ENCODE results near the gene KCNK17.

KCNK17 gene

DNA sequence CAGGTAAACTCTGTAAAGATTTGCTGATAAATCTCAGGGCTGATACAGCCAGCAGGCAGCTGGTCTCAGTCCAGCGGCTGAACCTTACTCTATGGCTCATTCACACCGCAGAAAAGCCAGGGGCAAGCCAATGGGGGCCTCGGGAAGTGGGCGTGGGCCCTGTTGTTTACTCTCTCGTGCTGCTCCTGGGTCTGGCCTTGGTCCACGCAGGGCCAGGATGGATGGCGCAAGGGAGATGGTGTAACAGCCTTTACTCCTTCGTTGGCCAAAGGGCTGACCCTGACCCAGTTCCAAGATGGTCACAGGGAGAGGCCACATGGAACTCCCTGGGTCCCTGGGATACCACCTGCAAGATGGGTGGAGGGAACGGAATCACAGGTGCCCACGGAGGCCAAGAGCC, 16.2 kb downstream of the KCNK17 start:
- no peak for DNase-seq (ENCODE audit: low read depth)
- TF ChIP-seq POLR2A (IDR thresholded peaks at IDR 0.05; ENCODE audit: extremely low read depth, insufficient read length) (no peak), MYC (IDR thresholded peaks at IDR 0.05; ENCODE audit: low read depth, low read length) (no peak)
- TF ChIP-seq, protein P1, sequence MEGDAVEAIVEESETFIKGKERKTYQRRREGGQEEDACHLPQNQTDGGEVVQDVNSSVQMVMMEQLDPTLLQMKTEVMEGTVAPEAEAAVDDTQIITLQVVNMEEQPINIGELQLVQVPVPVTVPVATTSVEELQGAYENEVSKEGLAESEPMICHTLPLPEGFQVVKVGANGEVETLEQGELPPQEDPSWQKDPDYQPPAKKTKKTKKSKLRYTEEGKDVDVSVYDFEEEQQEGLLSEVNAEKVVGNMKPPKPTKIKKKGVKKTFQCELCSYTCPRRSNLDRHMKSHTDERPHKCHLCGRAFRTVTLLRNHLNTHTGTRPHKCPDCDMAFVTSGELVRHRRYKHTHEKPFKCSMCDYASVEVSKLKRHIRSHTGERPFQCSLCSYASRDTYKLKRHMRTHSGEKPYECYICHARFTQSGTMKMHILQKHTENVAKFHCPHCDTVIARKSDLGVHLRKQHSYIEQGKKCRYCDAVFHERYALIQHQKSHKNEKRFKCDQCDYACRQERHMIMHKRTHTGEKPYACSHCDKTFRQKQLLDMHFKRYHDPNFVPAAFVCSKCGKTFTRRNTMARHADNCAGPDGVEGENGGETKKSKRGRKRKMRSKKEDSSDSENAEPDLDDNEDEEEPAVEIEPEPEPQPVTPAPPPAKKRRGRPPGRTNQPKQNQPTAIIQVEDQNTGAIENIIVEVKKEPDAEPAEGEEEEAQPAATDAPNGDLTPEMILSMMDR (IDR thresholded peaks at IDR 0.05; ENCODE audit: low read depth, low read length), result no peak
- TF ChIP-seq, protein P2, sequence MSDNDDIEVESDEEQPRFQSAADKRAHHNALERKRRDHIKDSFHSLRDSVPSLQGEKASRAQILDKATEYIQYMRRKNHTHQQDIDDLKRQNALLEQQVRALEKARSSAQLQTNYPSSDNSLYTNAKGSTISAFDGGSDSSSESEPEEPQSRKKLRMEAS (IDR thresholded peaks at IDR 0.05; ENCODE audit: low read depth, low read length), result no peak

DNA sequence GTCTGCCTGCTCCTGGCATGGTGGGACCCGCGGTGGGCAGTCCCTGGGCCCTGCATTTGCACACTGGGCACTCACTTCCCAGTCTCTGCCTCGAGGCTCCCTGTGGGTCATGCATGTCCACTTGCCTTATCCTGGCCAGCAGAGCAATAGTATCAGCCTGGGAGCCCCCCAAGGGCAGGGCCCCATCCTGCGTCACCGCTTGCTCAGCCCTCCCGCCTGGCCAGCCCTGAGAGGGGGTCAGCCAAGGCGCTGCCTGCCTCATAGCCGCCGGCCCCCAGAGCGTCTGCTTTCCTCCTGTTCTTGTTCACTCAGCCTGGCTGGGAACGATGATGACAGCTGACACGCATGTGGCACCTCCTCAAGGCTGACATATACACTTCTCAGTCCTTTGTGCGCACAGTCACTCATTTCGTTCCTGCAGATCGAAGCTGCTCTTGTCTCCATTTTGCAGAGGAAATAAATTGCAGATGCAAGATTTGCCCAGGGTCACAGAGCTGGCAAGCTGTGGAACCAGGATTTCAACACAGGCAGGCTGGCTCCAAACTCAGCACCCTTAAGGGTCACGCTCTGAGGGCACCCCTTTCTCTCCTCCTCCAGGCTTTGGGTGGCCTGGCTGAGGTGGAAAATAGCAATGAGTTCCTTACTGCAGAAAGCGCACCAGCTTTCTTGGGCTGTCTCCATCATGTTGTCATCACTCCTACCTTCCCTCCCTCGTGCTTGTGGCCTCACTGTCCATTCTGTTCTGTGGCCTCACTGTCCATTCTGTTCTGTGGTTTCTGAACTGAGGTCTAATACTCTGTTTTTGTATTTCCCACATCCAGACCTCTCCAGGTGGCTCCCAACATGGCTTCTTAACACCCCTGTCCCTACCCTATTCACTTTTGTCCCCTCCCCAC, 17.2 kb downstream of the KCNK17 start:
- TF ChIP-seq, protein P2 (IDR thresholded peaks at IDR 0.05; ENCODE audit: low read depth, low read length), result no peak
- TF ChIP-seq, protein P1 (IDR thresholded peaks at IDR 0.05; ENCODE audit: low read depth, low read length), result no peak
- TF ChIP-seq POLR2A (IDR thresholded peaks at IDR 0.05; ENCODE audit: extremely low read depth, insufficient read length) (no peak), MYC (IDR thresholded peaks at IDR 0.05; ENCODE audit: low read depth, low read length) (no peak)
- DNase-seq (ENCODE audit: low read depth), result no peak
- H3K4me3 ChIP-seq (ENCODE audit: low read depth, low read length), result no peak overlapping the region

More for the DNA sequence above, 16.2 kb downstream of the KCNK17 start:
- no peak overlapping the region for H3K4me3 ChIP-seq (ENCODE audit: low read depth, low read length)

DNA sequence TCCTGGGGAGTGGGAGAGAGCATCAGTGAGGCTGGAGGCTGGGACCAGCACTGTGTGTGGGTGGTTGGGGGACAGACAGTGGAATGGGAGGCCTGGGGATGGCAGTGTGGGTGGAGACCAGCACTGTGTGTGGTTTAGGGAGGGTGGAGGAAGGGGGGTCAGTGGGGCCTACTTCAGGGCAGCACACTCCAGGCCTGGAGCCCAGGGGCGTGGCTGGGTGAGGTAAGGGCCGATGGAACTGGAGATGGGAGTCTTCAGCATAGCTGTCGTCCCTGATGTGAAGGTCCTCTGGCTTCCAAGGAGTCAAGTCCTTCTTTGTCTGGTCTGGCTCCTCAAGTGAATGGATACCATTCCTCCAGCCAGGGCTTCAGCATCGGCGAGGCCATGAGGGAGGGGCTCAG, 18.6 kb downstream of the KCNK17 start:
- DNase-seq (ENCODE audit: low read depth), result no peak
- H3K4me3 ChIP-seq (ENCODE audit: low read depth, low read length), result no peak overlapping the region
- TF ChIP-seq, protein P1 (IDR thresholded peaks at IDR 0.05; ENCODE audit: low read depth, low read length), result no peak
- TF ChIP-seq POLR2A (IDR thresholded peaks at IDR 0.05; ENCODE audit: extremely low read depth, insufficient read length) (no peak), MYC (IDR thresholded peaks at IDR 0.05; ENCODE audit: low read depth, low read length) (no peak)
- TF ChIP-seq, protein P2 (IDR thresholded peaks at IDR 0.05; ENCODE audit: low read depth, low read length), result no peak

DNA sequence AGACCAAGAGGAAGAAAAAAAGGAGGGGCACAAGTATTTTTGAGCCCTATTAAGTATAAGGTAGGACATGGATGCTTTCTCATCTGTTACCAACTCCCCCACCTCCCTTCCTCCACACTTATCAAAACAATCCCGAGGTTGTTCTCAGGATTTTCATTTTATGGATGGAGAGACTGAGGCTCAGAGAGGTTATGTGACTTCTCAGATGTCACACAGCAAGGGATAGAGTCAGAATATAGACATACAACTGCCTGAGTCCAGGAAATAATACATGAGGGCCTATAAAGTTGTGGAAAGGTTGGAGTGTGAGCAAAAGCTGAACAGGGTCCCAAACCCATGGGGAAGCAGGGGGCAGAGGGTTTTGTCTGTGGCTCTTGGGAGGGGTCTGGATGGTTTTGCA, 19.3 kb downstream of the KCNK17 start:
- DNase-seq (ENCODE audit: low read depth), result no peak
- H3K4me3 ChIP-seq (ENCODE audit: low read depth, low read length), result no peak overlapping the region
- TF ChIP-seq POLR2A (IDR thresholded peaks at IDR 0.05; ENCODE audit: extremely low read depth, insufficient read length) (no peak), MYC (IDR thresholded peaks at IDR 0.05; ENCODE audit: low read depth, low read length) (no peak)
- TF ChIP-seq, protein P2 (IDR thresholded peaks at IDR 0.05; ENCODE audit: low read depth, low read length), result no peak
- TF ChIP-seq, protein P1 (IDR thresholded peaks at IDR 0.05; ENCODE audit: low read depth, low read length), result no peak

DNA sequence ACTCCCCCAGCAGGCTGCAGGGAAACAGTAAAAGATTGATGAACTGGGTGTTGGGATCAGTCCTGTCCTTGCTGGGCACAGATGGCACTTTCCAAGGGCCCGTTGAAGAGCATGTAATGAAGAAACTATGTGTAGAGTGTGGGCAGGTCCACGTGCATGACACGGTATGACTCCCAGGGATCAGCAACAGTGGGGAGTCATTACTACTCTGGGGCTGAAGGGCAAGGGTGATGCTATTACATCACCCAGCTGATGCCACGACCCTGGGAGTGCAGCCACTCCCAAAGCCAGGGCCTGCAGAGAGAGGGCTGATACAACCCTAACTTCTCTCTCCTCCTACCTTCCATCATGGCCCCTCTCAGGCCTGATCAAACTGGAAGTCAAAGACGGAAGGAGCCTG, 20.1 kb downstream of the KCNK17 start:
- TF ChIP-seq, protein P2 (IDR thresholded peaks at IDR 0.05; ENCODE audit: low read depth, low read length), result no peak
- TF ChIP-seq, protein P1 (IDR thresholded peaks at IDR 0.05; ENCODE audit: low read depth, low read length), result no peak
- TF ChIP-seq MYC (IDR thresholded peaks at IDR 0.05; ENCODE audit: low read depth, low read length) (no peak), POLR2A (IDR thresholded peaks at IDR 0.05; ENCODE audit: extremely low read depth, insufficient read length) (no peak)

More for the DNA sequence above, 20.1 kb downstream of the KCNK17 start:
- DNase-seq (ENCODE audit: low read depth), result no peak
- H3K4me3 ChIP-seq (ENCODE audit: low read depth, low read length), result no peak overlapping the region

All from NB4 (cell line).